ENCODE results near the gene ZMYND12.
"Not testable (repeated sequence)": the region's sequence is repeated elsewhere in the genome, so short reads cannot be mapped to it uniquely, and the experiment has no call there.

ZMYND12 gene

GRCh38 chr1:42479621-42480020, 23.8 kb upstream of the ZMYND12 start:
- DNase-seq (ENCODE audit: low read depth), result peak; percentile 8
- no peak for TF ChIP-seq CTCF (IDR thresholded peaks at IDR 0.05; ENCODE audit: low read length, missing control alignments)
- H3K4me3 ChIP-seq (replicated peaks; ENCODE audit: low read depth, low read length), result no peak overlapping the region

- DNase-seq (ENCODE audit: low read depth), result no peak
- H3K4me3 ChIP-seq (replicated peaks; ENCODE audit: low read depth, low read length), result no peak overlapping the region
- TF ChIP-seq CTCF (IDR thresholded peaks at IDR 0.05; ENCODE audit: low read length, missing control alignments), result no peak
Measured at GRCh38 chr1:42477775-42478174, 22.0 kb upstream of the ZMYND12 start.

- DNase-seq (ENCODE audit: low read depth); H3K4me3 ChIP-seq (replicated peaks; ENCODE audit: low read depth, low read length): not testable (repeated sequence)
Measured at GRCh38 chr1:42477354-42477753, 21.5 kb upstream of the ZMYND12 start.

GRCh38 chr1:42476605-42477004, 20.8 kb upstream of the ZMYND12 start:
- H3K4me3 ChIP-seq (replicated peaks; ENCODE audit: low read depth, low read length), result no peak overlapping the region
- no peak for DNase-seq (ENCODE audit: low read depth)
- no peak for TF ChIP-seq CTCF (IDR thresholded peaks at IDR 0.05; ENCODE audit: low read length, missing control alignments)

- no peak for TF ChIP-seq CTCF (IDR thresholded peaks at IDR 0.05; ENCODE audit: low read length, missing control alignments)
- H3K4me3 ChIP-seq (replicated peaks; ENCODE audit: low read depth, low read length), result no peak overlapping the region
- no peak for DNase-seq (ENCODE audit: low read depth)
Measured at GRCh38 chr1:42469727-42470126, 13.9 kb upstream of the ZMYND12 start.

GRCh38 chr1:42466030-42466429, 10.2 kb upstream of the ZMYND12 start:
- TF ChIP-seq CTCF (IDR thresholded peaks at IDR 0.05; ENCODE audit: low read length, missing control alignments), result no peak
- H3K4me3 ChIP-seq (replicated peaks; ENCODE audit: low read depth, low read length), result no peak overlapping the region
- no peak for DNase-seq (ENCODE audit: low read depth)

GRCh38 chr1:42463921-42464320, 8.1 kb upstream of the ZMYND12 start:
- TF ChIP-seq CTCF (IDR thresholded peaks at IDR 0.05; ENCODE audit: low read length, missing control alignments), result no peak
- no peak for DNase-seq (ENCODE audit: low read depth)
- H3K4me3 ChIP-seq (replicated peaks; ENCODE audit: low read depth, low read length), result peak overlapping the region; percentile 79
